OCI-LY3 (cell line): Measurements from ENCODE around the gene ZNF185.

Experiments used
- H2AFZ ChIP-seq: fragments of 200-600, 300-600 bp; shearing (Covaris generic); 2 replicates; pipeline ENCODE4 v1.6.0; 2014; ENCODE audit warnings: antibody characterized with exemption, low read depth, low read length
- H3K27ac ChIP-seq: fragments of 200-600, 300-600 bp; sonication (generic); 2 replicates; pipeline ENCODE4 v1.5.1; 2014; ENCODE audit warnings: mild to moderate bottlenecking, low read length, moderate library complexity, mixed read lengths
- H3K27me3 ChIP-seq: fragments of 200-600, 300-600 bp; sonication (generic); 2 replicates; pipeline ENCODE4 v1.6.1; 2014; ENCODE audit warnings: low read depth, low read length, mixed read lengths
- H3K36me3 ChIP-seq: fragments of 200-600, 300-600 bp; sonication (generic); replicated peaks from 2 replicates; pipeline ENCODE3; 2014; ENCODE audit warnings: low read depth, low read length, mixed read lengths
- H3K4me1 ChIP-seq: fragments of 300-600, 200-600 bp; sonication (generic); 2 replicates; pipeline ENCODE4 v1.6.1; 2014; ENCODE audit warnings: low read length, mixed read lengths
- H3K4me2 ChIP-seq: fragments of 200-600, 300-600 bp; sonication (generic); 2 replicates; pipeline ENCODE4 v1.6.1; 2014; ENCODE audit warnings: low read length, mixed read lengths
- H3K4me3 ChIP-seq: fragments of 300-600, 200-600 bp; sonication (generic); 2 replicates; pipeline ENCODE4 v1.5.1; 2014; ENCODE audit warnings: antibody characterized with exemption, mild to moderate bottlenecking, low read length, moderate library complexity
- H3K79me2 ChIP-seq: fragments of 300-600, 200-600 bp; shearing (Covaris generic); 2 replicates; pipeline ENCODE4 v1.6.1; 2014; ENCODE audit warnings: mild to moderate bottlenecking, low read length, mixed read lengths
- H3K9ac ChIP-seq: fragments of 300-600, 200-600 bp; shearing (Covaris generic); 2 replicates; pipeline ENCODE4 v1.6.0; 2014; ENCODE audit warnings: mild to moderate bottlenecking, low read length, moderate library complexity
- H3K9me3 ChIP-seq: fragments of 200-600, 300-600 bp; shearing (Covaris generic); 2 replicates; pipeline ENCODE4 v1.6.1; 2014; ENCODE audit warnings: low read length, mixed read lengths; ENCODE audit not compliant: insufficient read depth
- H4K20me1 ChIP-seq: fragments of 200-600, 300-600 bp; sonication (generic); 2 replicates; pipeline ENCODE4 v1.6.1; 2016; ENCODE audit warnings: low read length, mixed read lengths; ENCODE audit not compliant: insufficient read depth
- EZH2phosphoT487 ChIP-seq: fragments of 200-600 bp; shearing (Covaris generic); IDR thresholded peaks from 2 replicates; pipeline ENCODE4 v1.6.1; 2018; ENCODE audit warnings: antibody characterized with exemption, mixed run types, low read depth
- TF ChIP-seq, protein P1 (sequence below): fragments of 200-600, 300-600 bp; sonication (generic); IDR thresholded peaks from 2 replicates; pipeline ENCODE4 v1.5.1; 2014; ENCODE audit warnings: antibody characterized with exemption, low read length, low read depth

ZNF185 gene

DNA sequence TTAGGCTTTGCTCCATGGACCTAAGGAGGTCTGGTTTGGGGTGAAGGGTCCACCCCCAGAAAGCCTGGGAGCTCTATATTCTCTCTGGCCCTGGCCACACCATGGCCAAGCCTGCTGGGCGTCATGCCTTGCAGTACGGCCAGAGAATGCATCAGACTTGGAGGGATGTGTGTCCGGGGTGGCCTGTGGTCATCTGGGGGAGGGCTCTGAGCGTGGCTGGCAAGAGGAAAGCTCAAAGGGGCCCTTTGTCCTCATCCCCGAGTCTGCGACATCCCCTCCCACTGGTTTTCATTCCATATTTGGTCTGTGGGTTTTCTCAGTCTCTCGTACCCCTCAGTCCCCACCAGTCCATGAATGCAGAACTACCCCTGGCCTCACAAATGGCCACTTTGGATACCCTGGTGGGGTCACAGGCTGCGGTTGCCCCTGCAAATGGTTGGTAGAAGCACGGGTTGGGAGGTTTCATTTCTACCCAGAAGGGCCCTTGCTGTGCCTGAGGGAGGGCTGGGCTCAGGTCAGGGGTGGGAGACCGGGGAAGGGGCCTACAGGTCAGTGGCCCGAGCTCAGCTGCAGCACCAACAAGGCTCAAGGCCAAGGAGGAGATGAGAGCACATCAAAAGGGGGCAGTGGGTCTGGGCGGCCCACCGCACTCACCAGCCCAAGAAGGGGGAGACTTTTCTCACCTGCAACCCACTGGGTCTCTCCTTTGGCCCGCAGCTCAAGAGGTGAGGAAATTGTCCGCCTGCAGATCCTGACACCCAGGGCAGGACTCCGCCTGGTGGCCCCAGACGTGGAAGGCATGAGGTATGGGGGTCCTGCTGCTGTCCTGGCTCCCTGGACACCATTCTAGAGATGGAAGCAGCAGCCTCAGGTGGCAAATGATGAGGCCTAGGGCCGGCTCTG is 30.2 kb downstream of the ZNF185 start:
- no peak overlapping the region for H3K9ac ChIP-seq
- H3K27ac ChIP-seq, result no peak overlapping the region
- no peaks in the 10 kb centered on the region for H3K27me3 ChIP-seq
- no peak for TF ChIP-seq EZH2phosphoT487
- TF ChIP-seq, protein P1, sequence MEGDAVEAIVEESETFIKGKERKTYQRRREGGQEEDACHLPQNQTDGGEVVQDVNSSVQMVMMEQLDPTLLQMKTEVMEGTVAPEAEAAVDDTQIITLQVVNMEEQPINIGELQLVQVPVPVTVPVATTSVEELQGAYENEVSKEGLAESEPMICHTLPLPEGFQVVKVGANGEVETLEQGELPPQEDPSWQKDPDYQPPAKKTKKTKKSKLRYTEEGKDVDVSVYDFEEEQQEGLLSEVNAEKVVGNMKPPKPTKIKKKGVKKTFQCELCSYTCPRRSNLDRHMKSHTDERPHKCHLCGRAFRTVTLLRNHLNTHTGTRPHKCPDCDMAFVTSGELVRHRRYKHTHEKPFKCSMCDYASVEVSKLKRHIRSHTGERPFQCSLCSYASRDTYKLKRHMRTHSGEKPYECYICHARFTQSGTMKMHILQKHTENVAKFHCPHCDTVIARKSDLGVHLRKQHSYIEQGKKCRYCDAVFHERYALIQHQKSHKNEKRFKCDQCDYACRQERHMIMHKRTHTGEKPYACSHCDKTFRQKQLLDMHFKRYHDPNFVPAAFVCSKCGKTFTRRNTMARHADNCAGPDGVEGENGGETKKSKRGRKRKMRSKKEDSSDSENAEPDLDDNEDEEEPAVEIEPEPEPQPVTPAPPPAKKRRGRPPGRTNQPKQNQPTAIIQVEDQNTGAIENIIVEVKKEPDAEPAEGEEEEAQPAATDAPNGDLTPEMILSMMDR, result no peak
- no peak overlapping the region for H2AFZ ChIP-seq
- H3K4me1 ChIP-seq, result peaks cover 3% of the 10 kb centered on the region; the same call in 1 of the 2 replicates
- no peaks in the 10 kb centered on the region for H3K36me3 ChIP-seq
- H3K4me3 ChIP-seq, result no peak overlapping the region
- no peaks in the 10 kb centered on the region for H4K20me1 ChIP-seq
- H3K9me3 ChIP-seq, result no peaks in the 10 kb centered on the region
- no peaks in the 10 kb centered on the region for H3K79me2 ChIP-seq
- no peak overlapping the region for H3K4me2 ChIP-seq

DNA sequence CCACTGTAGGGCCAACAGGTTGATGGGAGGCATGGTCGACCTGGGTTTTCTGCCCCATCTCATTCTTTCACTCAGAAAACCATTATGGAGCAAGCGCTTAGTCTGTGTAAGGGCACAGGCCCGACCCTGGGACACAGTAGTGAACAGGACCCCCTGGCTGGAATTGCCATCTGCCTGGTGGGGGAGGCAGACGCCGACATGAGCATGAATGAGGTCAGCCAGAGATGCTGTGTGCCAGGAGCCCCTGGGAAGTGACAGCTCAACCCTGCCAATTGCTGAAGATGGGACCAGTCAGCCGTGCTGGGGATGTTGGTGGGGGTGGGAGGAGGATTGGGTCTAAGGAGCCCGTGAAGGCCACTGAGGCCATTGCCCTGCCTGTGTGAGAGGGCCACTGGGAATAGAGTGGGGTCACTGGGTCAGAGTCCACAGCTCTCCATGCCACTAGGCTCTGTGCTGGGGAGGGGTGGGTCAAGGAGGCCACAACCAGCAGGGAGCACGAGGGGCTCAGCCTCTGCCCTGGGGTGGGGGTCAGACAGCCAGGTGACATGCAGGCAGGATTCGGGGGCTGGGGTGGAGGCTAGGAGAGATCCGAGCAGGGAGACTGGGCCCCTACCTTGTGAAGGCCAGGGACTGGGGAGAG is 31.0 kb downstream of the ZNF185 start:
- Histone ChIP-seq H3K4me1 (peaks cover 3% of the 10 kb centered on the region; the same call in 1 of the 2 replicates), H3K4me2 (no peak overlapping the region), H3K9ac (no peak overlapping the region), H4K20me1 (no peaks in the 10 kb centered on the region), H3K27me3 (no peaks in the 10 kb centered on the region), H3K4me3 (no peak overlapping the region), H2AFZ (no peak overlapping the region), H3K9me3 (no peaks in the 10 kb centered on the region), H3K79me2 (no peaks in the 10 kb centered on the region), H3K27ac (no peak overlapping the region), H3K36me3 (no peaks in the 10 kb centered on the region)
- TF ChIP-seq, protein P1, result no peak
- no peak for TF ChIP-seq EZH2phosphoT487

DNA sequence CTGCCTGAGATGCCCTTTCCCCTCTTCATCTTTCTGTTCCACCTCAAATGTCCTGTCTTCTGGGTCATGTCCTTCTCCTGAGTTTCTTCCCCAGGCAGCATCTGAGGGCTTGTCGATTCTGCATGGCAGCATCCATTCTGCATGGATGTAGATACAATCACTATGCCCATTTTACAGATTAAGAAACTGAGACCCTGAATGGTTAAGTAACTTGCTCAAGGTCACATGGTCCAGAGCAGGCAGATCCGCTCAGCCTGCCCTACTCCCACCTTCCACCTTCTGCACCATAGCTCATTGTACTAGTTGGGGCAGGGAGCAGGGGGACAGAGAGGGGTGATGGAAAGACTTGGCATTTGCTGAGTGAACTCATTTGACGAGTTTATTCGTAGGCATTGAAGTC is 32.0 kb downstream of the ZNF185 start:
- no peak overlapping the region for H3K9ac ChIP-seq
- TF ChIP-seq, protein P1, result no peak
- no peak for TF ChIP-seq EZH2phosphoT487
- no peaks in the 10 kb centered on the region for H4K20me1 ChIP-seq
- H3K9me3 ChIP-seq, result no peaks in the 10 kb centered on the region
- H3K36me3 ChIP-seq, result no peaks in the 10 kb centered on the region
- H3K4me1 ChIP-seq, result peaks cover 3% of the 10 kb centered on the region; the same call in 1 of the 2 replicates
- H3K27me3 ChIP-seq, result no peaks in the 10 kb centered on the region
- no peak overlapping the region for H2AFZ ChIP-seq
- no peaks in the 10 kb centered on the region for H3K79me2 ChIP-seq
- no peak overlapping the region for H3K4me2 ChIP-seq
- no peak overlapping the region for H3K4me3 ChIP-seq
- H3K27ac ChIP-seq, result no peak overlapping the region

DNA sequence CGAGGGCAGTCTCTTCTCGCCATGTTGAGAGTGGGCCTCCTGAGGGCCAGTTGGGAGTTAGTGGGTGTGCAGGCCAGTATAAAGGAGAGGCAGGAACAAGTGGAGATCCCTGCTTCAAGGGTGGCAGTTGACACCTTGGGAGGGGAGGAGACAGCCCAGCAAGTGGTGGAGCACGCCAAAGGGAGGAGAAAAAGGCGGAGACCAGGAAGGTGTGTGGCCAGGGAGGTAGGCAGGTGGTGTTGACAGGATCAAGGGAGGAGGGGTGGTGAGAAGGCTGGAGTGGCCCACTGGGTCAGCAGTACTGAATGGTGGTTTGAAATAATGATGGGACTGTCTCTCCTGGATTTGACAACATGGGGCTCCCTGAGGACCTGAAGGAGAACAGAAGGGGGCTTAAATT is 32.6 kb downstream of the ZNF185 start:
- no peaks in the 10 kb centered on the region for H4K20me1 ChIP-seq
- H3K4me2 ChIP-seq, result no peak overlapping the region
- no peaks in the 10 kb centered on the region for H3K79me2 ChIP-seq
- no peak overlapping the region for H3K4me3 ChIP-seq
- no peaks in the 10 kb centered on the region for H3K27me3 ChIP-seq
- H3K27ac ChIP-seq, result no peak overlapping the region
- no peak overlapping the region for H2AFZ ChIP-seq
- H3K9ac ChIP-seq, result no peak overlapping the region
- no peaks in the 10 kb centered on the region for H3K36me3 ChIP-seq
- peaks cover 3% of the 10 kb centered on the region; the same call in 1 of the 2 replicates for H3K4me1 ChIP-seq
- no peaks in the 10 kb centered on the region for H3K9me3 ChIP-seq
- TF ChIP-seq EZH2phosphoT487, result no peak
- TF ChIP-seq, protein P1, result no peak
